A549 (cell line): ENCODE data around the gene BNIPL.

Experiments
- EP300 ChIP-seq, 2 experiments: fragments of >200 bp; sonication (Bioruptor Twin); formaldehyde crosslinking; IDR thresholded peaks; 2 replicates in 1 of 2; 3 replicates in 1 of 2; pipeline ENCODE4 v1.6.1; 2016 to 2017
- JUN ChIP-seq, 2 experiments: fragments of >200 bp; sonication (Bioruptor Twin); formaldehyde crosslinking; IDR thresholded peaks; 2 replicates in 1 of 2; 3 replicates in 1 of 2; pipeline ENCODE4 v1.6.1; 2016 to 2017
- MYC ChIP-seq: IDR thresholded peaks from 2 replicates; pipeline ENCODE4 v1.6.1; 2012; ENCODE audit warnings: mild to moderate bottlenecking, inconsistent platforms, low read length, improper control_type of control experiment, borderline replicate concordance
- NR3C1 ChIP-seq: fragments of >200 bp; sonication (Bioruptor Twin); formaldehyde crosslinking; IDR thresholded peaks from 3 replicates; pipeline ENCODE4 v1.6.1; 2017
- PHF8 ChIP-seq: fragments of 200-600 bp; sonication (generic); IDR thresholded peaks from 2 replicates; pipeline ENCODE4 v1.6.1; 2016; ENCODE audit warnings: low read depth, mild to moderate bottlenecking, antibody characterized with exemption, moderate library complexity, borderline replicate concordance
- POLR2A ChIP-seq: IDR thresholded peaks from 2 replicates; pipeline ENCODE4 v1.6.1; 2012; ENCODE audit warnings: mild to moderate bottlenecking, low read length
- RAD21 ChIP-seq, 2 experiments: fragments of >200 bp in 1 of 2; sonication (Bioruptor Twin) in 1 of 2; formaldehyde crosslinking in 1 of 2; IDR thresholded peaks in 1 of 2; conservative IDR thresholded peaks in 1 of 2; 2 replicates in 1 of 2; 3 replicates in 1 of 2; pipeline ENCODE4 v1.6.1; 2012 to 2018; ENCODE audit warnings: inconsistent platforms in 1 of 2
- SREBF2 ChIP-seq: fragments of 450-650 bp; IDR thresholded peaks from 2 replicates; pipeline ENCODE4 v1.6.1; 2014; ENCODE audit warnings: mild to moderate bottlenecking, moderate library complexity
- TF ChIP-seq, protein P1 (sequence below): fragments of >200 bp; sonication (Bioruptor Twin); formaldehyde crosslinking; IDR thresholded peaks from 3 replicates; pipeline ENCODE4 v1.5.1; 2016
- TF ChIP-seq, protein P2 (sequence below): fragments of 450-650 bp; IDR thresholded peaks from 2 replicates; pipeline ENCODE4 v1.6.1; 2014; ENCODE audit warnings: antibody characterized with exemption

DNA sequence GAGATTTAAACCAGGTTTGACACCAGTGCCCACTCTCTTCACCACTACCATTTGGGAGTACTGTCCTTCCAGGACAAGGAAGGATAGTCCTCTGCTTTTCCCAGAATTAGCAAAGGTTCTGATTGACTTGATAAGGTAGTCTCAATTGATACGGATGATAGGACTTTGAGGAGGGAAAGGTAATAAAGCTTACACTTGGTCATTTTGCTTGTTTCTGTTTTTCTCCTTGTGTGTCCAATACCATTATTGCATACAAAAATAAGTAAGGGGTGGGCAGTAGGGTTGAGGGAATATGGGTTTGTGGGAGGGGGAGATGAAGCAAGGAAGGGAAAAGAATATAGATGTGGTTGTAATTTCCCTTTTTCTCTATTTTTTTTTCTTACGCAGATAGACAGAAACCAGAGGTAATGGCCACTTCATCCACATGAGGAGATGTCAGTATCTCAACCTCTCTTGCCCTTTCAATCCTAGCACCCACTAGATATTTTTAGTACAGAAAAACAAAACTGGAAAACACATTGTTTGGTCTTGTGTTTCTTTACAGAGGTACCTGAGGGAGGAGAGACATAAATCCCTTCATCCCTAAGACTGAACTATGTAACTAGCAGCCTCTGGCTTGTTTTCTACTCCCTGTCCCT is 13.8 kb downstream of the BNIPL start:
- TF ChIP-seq NR3C1 (no peak), SREBF2 (no peak), POLR2A (no peak), RAD21 (conservative IDR thresholded peaks at IDR 0.05 in 1 of 2, IDR thresholded peaks at IDR 0.05 in 1 of 2) (no peak), MYC (no peak), PHF8 (no peak), JUN (IDR thresholded peaks at IDR 0.05) (0 out of 5 replicates have a peak, but pooled peaks of 1 of the 2 experiments have one; percentile 6), EP300 (IDR thresholded peaks at IDR 0.05) (no peak)
- TF ChIP-seq, protein P1, sequence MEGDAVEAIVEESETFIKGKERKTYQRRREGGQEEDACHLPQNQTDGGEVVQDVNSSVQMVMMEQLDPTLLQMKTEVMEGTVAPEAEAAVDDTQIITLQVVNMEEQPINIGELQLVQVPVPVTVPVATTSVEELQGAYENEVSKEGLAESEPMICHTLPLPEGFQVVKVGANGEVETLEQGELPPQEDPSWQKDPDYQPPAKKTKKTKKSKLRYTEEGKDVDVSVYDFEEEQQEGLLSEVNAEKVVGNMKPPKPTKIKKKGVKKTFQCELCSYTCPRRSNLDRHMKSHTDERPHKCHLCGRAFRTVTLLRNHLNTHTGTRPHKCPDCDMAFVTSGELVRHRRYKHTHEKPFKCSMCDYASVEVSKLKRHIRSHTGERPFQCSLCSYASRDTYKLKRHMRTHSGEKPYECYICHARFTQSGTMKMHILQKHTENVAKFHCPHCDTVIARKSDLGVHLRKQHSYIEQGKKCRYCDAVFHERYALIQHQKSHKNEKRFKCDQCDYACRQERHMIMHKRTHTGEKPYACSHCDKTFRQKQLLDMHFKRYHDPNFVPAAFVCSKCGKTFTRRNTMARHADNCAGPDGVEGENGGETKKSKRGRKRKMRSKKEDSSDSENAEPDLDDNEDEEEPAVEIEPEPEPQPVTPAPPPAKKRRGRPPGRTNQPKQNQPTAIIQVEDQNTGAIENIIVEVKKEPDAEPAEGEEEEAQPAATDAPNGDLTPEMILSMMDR, result no peak
- TF ChIP-seq, protein P2, sequence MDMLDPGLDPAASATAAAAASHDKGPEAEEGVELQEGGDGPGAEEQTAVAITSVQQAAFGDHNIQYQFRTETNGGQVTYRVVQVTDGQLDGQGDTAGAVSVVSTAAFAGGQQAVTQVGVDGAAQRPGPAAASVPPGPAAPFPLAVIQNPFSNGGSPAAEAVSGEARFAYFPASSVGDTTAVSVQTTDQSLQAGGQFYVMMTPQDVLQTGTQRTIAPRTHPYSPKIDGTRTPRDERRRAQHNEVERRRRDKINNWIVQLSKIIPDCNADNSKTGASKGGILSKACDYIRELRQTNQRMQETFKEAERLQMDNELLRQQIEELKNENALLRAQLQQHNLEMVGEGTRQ, result no peak
